Mesenchymal stem cell (in vitro differentiated cells and primary cell): ENCODE measurements around the gene RPLP1. TPM values are rescaled to one million over a fixed set of nuclear protein-coding genes. Genes with fewer than 3 reads are reported as not detected.

Experiments
- DNase-seq: peaks from one replicate; pipeline ENCODE4 v3.0.0-alpha.2; 2013
- H2AFZ ChIP-seq: one replicate; pipeline ENCODE4 v1.6.1; 2013; ENCODE audit warnings: low read depth, mild to moderate bottlenecking, control low read depth, inconsistent platforms, low read length, moderate library complexity
- H2AK5ac ChIP-seq: 2 replicates; pipeline ENCODE4 v1.6.1; 2013; ENCODE audit warnings: low read length, moderate library complexity, mild to moderate bottlenecking, inconsistent platforms; ENCODE audit not compliant: severe bottlenecking
- H2BK120ac ChIP-seq: one replicate; pipeline ENCODE4 v1.6.1; 2013; ENCODE audit warnings: low read depth, mild to moderate bottlenecking, inconsistent platforms, low read length, moderate library complexity
- H2BK12ac ChIP-seq, 2 experiments: one replicate each; pipeline ENCODE4 v1.6.1; 2013; ENCODE audit warnings: inconsistent platforms in 2 of 2, low read length in 2 of 2, mild to moderate bottlenecking in 2 of 2, moderate library complexity in 2 of 2, control low read depth in 1 of 2
- H2BK15ac ChIP-seq: one replicate; pipeline ENCODE4 v1.6.1; 2013; ENCODE audit warnings: mild to moderate bottlenecking, low read depth, inconsistent platforms; ENCODE audit not compliant: poor library complexity, severe bottlenecking
- H2BK5ac ChIP-seq: 2 replicates; pipeline ENCODE4 v1.6.1; 2013; ENCODE audit warnings: low read depth, mild to moderate bottlenecking, low read length, control low read depth, inconsistent platforms; ENCODE audit not compliant: poor library complexity, severe bottlenecking
- H3K14ac ChIP-seq, 2 experiments: one replicate each; pipeline ENCODE4 v1.6.1; 2013; ENCODE audit warnings: inconsistent platforms in 2 of 2, low read length in 2 of 2, control low read depth in 1 of 2, mild to moderate bottlenecking in 1 of 2, moderate library complexity in 1 of 2
- H3K18ac ChIP-seq, 2 experiments: one replicate each; pipeline ENCODE4 v1.6.1; 2013; ENCODE audit warnings: inconsistent platforms in 2 of 2, low read length in 2 of 2, control low read depth in 1 of 2, low read depth in 1 of 2, mild to moderate bottlenecking in 1 of 2
- H3K23ac ChIP-seq, 2 experiments: one replicate each; pipeline ENCODE4 v1.6.1; 2013; ENCODE audit warnings: inconsistent platforms in 2 of 2, low read length in 2 of 2, mild to moderate bottlenecking in 2 of 2, moderate library complexity in 2 of 2, control low read depth in 1 of 2
- H3K27ac ChIP-seq: 2 replicates; pipeline ENCODE4 v1.5.1; 2013; ENCODE audit warnings: mild to moderate bottlenecking, moderate library complexity, low read length, control low read depth, inconsistent platforms; ENCODE audit not compliant: poor library complexity, severe bottlenecking
- H3K27me3 ChIP-seq, 2 experiments: 2 replicates each; pipeline versions ENCODE4 v1.6.1 to v1.7.0; 2013; ENCODE audit warnings: low read length in 2 of 2, mild to moderate bottlenecking in 2 of 2, moderate library complexity in 2 of 2, control low read depth in 1 of 2, inconsistent platforms in 1 of 2; ENCODE audit not compliant: control insufficient read depth in 1 of 2, insufficient read depth in 1 of 2
- H3K36me3 ChIP-seq, 2 experiments: 2 replicates each; pipeline versions ENCODE4 v1.6.1 to v1.7.0; 2013; ENCODE audit warnings: low read length in 2 of 2, control low read depth in 1 of 2, inconsistent platforms in 1 of 2, low read depth in 1 of 2, mild to moderate bottlenecking in 1 of 2; ENCODE audit not compliant: insufficient read depth in 2 of 2, control insufficient read depth in 1 of 2
- H3K4ac ChIP-seq, 2 experiments: one replicate each; pipeline ENCODE4 v1.6.1; 2013; ENCODE audit warnings: inconsistent platforms in 2 of 2, low read length in 2 of 2, mild to moderate bottlenecking in 2 of 2, moderate library complexity in 2 of 2, control low read depth in 1 of 2, low read depth in 1 of 2
- H3K4me1 ChIP-seq: 2 replicates; pipeline ENCODE4 v1.6.1; 2013; ENCODE audit warnings: low read depth, low read length, control low read depth; ENCODE audit not compliant: control insufficient read depth, insufficient read depth
- H3K4me2 ChIP-seq: 2 replicates; pipeline ENCODE4 v1.6.1; 2013; ENCODE audit warnings: low read length, mild to moderate bottlenecking, inconsistent platforms; ENCODE audit not compliant: poor library complexity, severe bottlenecking
- H3K4me3 ChIP-seq, 2 experiments: 2 replicates each; pipeline versions ENCODE4 v1.5.1 to v1.7.0; 2013; ENCODE audit warnings: low read length in 2 of 2, mild to moderate bottlenecking in 2 of 2, control low read depth in 1 of 2, low read depth in 1 of 2; ENCODE audit not compliant: insufficient read depth in 1 of 2
- H3K79me1 ChIP-seq: replicated peaks from 2 replicates; pipeline ENCODE4 v1.6.1; 2013; ENCODE audit warnings: mild to moderate bottlenecking, control low read depth, low read length, inconsistent platforms; ENCODE audit not compliant: poor library complexity, severe bottlenecking
- H3K9ac ChIP-seq: 2 replicates; pipeline ENCODE4 v1.7.0; 2013; ENCODE audit warnings: mild to moderate bottlenecking, low read length, moderate library complexity
- H3K9me3 ChIP-seq: 2 replicates; pipeline ENCODE4 v1.7.0; 2013; ENCODE audit warnings: mild to moderate bottlenecking, low read length; ENCODE audit not compliant: control insufficient read depth
- H4K8ac ChIP-seq: one replicate; pipeline ENCODE4 v1.6.1; 2013; ENCODE audit warnings: inconsistent platforms, mild to moderate bottlenecking, low read length, moderate library complexity
- H4K91ac ChIP-seq: one replicate; pipeline ENCODE4 v1.6.1; 2013; ENCODE audit warnings: mild to moderate bottlenecking, low read length, inconsistent platforms
- WGBS: methylation state at CpG from one replicate; pipeline ENCODE4 v1.1.7; 2013; ENCODE audit warnings: mixed read lengths; 5-methylcytosine and 5-hydroxymethylcytosine counted together
- small RNA-seq: library from polyadenylated mRNA; stranded (forward); fragments of <200 nt; extraction: miRNeasy Mini kit (QIAGEN cat#:217004); gene quantifications from one replicate; pipeline ENCODE3, GENCODE V24; 2013; ENCODE audit warnings: low read depth

RPLP1 gene

DNA sequence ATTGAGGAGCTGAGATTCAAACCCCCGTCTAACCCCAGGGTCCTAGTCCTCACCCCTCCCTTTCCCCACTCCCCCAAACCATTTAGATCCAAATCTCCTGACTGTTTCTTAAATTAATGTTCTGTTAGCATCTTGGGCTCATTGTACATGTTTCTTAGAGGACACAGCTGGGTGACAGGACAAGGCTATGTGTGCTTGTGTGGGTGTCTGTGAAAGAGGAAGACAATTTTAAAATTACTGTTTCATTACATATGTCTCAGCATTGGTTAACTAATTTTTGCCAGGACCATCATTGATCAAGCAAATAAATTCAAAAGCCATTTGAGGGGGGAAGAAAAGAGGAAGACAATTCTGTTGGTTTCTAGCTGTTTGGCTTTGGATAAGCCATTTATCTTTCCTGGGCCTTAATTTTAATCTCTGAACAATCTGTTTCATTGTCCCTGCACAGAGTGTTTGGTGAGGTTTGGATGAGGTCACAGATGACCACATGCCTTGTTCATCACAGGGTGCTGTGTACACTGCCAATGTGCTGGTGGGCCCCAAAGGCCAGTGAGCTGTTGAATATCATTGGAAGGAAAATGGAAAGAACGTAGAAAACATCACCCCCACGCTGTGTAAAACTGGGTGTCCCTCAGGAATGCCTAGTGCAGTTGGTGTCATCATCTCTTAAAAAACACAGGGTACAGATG is 51.9 kb downstream of the RPLP1 start:
- H3K9me3 ChIP-seq = no peaks in the 10 kb centered on the region

More for the DNA sequence above, 51.9 kb downstream of the RPLP1 start:
- H3K4me1 ChIP-seq = peaks cover 3% of the 10 kb centered on the region
- H3K4me2 ChIP-seq = no peak overlapping the region
- no peak overlapping the region for H2BK120ac ChIP-seq
- no peak overlapping the region for H2BK15ac ChIP-seq
- H2BK12ac ChIP-seq = no peak overlapping the region
- no peak overlapping the region for H2AK5ac ChIP-seq
- no peak for DNase-seq
- H3K4me3 ChIP-seq = no peak overlapping the region
- no peak overlapping the region for H2AFZ ChIP-seq
- 91% methylated on average over 3 of the region's 3 CpGs for WGBS
- H3K23ac ChIP-seq = no peak overlapping the region
- H3K79me1 ChIP-seq = no peaks in the 10 kb centered on the region
- H4K91ac ChIP-seq = no peak overlapping the region
- no peak overlapping the region for H2BK5ac ChIP-seq
- H3K36me3 ChIP-seq = no peaks in the 10 kb centered on the region
- no peak overlapping the region for H4K8ac ChIP-seq
- peaks cover 20 to 45% of the 10 kb centered on the region in 2 experiments for H3K27me3 ChIP-seq
- no peak overlapping the region for H3K9ac ChIP-seq
- H3K14ac ChIP-seq = no peak overlapping the region
- H3K18ac ChIP-seq = no peak overlapping the region
- H3K27ac ChIP-seq = no peak overlapping the region
- H3K4ac ChIP-seq = no peak overlapping the region

Small RNA genes within 50 kb of the gene (small RNA-seq; reads per million reads assigned to genes)
- not detected for gene RF00012
